ENCODE results near the gene SBK1.
"Not testable (repeated sequence)": the region's sequence is repeated elsewhere in the genome, so short reads cannot be mapped to it uniquely, and the experiment has no call there.

Gene SBK1

DNA sequence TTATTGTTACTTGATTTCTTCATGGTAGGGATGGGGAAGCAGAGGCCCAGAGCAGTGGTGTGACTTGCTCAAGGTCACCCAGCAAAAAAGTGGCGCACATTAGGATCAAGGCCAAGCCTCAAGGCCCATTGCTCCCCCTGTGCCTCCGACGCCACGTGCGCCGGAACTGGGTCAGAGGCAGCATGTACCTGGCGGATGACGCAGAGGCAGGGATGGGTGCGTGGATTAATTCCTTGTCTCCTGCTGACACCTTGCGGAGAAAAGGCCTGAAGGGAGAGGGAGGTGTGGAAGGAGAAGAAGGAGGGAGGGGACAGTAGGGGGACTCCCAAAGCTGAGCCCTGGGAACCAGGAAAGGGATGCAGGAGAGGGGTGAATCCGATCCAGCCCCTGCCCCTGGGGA is 18.5 kb downstream of the SBK1 start:
- FAIRE-seq: no peak

DNA sequence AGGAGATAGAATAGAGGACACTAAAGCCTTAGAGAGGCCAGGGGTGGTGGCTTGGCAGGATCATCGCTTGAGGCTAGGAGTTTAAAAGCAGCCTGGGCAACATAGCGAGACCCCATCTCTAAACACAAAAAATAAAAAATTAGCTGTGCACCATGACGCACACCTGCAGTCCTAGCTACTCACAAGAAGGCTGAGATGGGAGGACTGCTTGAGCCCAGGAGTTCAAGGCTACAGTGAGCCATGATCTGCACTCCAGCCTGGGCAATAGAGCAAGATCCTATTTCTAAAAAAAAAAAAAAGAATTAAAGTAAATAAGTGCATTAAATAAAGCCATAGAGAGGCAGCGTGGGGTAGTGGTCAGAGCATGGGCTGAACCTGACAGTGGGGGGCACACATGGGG is 19.1 kb downstream of the SBK1 start:
- FAIRE-seq: no peak

- FAIRE-seq: no peak
These were observed 19.6 kb downstream of the SBK1 start for GRCh38 chr16:28311913-28312312.

GRCh38 chr16:28312327-28312726 is 20.0 kb downstream of the SBK1 start:
- no peak for FAIRE-seq

DNA sequence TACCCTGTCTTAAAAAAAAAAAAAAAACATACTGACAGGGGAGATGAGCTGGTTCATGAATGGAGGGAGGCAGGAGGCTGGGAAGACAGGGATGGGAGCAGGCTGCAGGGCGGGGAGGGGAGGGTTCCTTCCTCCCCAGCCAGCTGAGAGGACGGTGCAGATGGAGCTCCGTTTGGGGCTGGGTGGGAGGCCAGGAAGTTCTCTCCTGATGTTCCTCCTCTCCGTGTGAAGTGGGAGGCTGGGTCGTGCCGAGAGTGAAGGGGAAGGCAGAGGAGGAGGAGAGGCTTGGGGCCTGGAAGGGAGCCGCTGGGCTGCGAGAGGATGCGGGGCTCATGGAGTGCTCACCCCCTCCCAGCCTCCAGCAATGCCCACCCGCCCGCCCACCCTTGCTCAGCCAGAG is 21.3 kb downstream of the SBK1 start:
- FAIRE-seq: no peak

DNA sequence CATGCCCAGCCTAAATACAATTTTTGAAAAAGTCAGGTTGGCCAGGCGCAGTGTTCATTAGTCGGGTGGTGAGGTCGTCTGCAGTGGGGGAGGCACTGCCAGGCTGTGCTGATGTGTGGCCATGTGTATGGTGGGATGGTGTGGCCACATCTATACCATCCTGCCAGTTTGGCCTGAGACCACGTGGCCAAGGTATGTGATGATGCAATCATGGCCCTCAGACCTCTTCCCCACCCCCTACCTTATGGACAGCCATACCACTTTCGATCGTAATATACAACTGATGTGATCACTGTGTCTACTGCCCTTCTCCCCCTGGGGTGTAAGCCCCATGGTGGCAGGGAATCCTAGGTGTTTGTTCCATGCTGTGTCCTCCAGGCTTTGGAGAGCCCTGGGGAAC is 23.7 kb downstream of the SBK1 start:
- FAIRE-seq: no peak

- no peak for FAIRE-seq
These were observed 24.9 kb downstream of the SBK1 start for GRCh38 chr16:28317040-28317880.

- no peak for FAIRE-seq
These were observed 25.9 kb downstream of the SBK1 start for GRCh38 chr16:28318042-28318744.

DNA sequence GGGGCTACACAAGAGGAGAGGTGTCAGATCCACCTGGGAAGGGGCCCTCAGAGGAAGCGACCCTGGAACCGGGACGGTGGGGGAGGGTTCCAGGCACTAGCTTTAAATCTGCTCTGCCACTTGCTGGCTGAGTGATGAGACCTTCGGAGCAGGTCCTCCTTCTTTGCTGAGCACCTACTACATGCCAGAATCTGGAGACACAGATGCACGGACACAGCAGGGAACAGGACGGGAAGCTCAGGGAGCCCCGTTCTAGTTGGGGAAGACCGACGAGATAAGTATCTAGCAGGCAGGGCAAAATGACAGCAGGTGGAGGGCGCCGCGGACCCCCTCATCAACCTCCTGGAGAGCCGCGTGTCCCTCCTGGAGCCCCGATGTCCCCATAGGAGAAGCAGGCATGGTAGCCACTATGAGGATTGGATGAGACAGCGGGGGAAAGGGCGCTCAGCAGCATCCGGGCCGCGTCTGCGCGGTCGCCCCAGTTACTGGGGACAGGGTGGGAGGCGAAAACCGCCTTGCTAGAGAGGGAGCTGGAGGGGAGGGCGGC is 27.2 kb downstream of the SBK1 start:
- FAIRE-seq: no peak

DNA sequence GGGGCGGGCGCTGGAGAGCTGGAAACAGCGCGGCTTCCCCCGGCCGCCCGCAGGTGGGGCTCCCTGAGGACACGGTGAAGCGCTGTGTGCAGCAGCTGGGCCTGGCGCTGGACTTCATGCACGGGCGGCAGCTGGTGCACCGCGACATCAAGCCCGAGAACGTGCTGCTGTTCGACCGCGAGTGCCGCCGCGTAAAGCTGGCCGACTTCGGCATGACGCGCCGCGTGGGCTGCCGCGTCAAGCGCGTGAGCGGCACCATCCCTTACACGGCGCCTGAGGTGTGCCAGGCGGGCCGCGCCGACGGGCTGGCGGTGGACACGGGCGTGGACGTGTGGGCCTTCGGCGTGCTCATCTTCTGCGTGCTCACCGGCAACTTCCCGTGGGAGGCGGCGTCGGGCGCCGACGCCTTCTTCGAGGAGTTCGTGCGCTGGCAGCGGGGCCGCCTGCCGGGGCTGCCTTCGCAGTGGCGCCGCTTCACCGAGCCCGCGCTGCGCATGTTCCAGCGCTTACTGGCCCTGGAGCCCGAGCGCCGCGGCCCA is 27.8 kb downstream of the SBK1 start:
- FAIRE-seq: no peak

GRCh38 chr16:28320741-28321140 is 28.4 kb downstream of the SBK1 start:
- no peak for FAIRE-seq

GRCh38 chr16:28321700-28322411 is 29.5 kb downstream of the SBK1 start:
- no peak for FAIRE-seq

GRCh38 chr16:28324235-28324886 is 32.0 kb downstream of the SBK1 start:
- FAIRE-seq: no peak

- no peak for FAIRE-seq
These were observed 32.6 kb downstream of the SBK1 start for GRCh38 chr16:28324887-28325279.

- FAIRE-seq: no peak
These were observed 34.7 kb downstream of the SBK1 start for GRCh38 chr16:28326881-28327610.

DNA sequence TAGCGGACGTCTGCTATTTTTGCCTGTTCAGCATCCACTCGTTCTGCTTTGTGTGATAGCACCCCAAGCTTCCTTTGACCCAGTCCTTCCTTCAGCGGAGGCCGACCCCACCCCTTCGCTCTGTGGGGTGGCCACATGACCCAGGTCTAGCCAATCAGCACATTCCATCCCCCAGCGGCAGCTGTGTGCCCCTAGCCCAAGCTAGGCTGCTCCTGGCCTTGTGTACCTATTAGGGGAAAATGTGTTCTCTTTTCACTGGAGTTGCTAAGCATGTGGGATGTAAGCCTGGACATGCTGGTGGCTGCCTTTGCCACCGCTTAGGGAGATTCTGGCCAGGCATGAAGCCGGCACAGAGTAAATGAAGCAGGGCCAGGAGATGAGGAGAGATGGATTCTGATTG is 37.9 kb downstream of the SBK1 start:
- FAIRE-seq: not testable (repeated sequence)

DNA sequence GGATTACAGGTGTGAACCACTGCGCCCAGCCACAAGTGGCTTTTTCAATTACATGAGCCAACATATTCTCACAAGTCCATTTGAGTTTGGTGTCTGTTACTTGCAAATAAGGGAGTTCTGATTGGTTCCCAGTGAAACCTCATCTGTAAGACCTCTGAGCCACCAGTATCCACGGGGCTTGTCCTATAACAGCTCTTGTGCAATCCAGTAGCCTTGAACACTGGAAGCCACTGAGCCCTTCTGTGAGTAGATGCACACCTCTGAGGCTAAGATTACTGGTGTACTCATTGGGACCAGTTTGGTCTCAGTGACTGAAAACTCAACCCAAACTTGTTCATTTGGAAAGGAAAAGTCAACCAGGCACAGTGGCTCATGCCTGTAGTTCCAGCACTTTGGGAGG is 38.7 kb downstream of the SBK1 start:
- not testable (repeated sequence) for FAIRE-seq

- not testable (repeated sequence) for FAIRE-seq
These were observed 40.3 kb downstream of the SBK1 start for GRCh38 chr16:28332632-28333031.

DNA sequence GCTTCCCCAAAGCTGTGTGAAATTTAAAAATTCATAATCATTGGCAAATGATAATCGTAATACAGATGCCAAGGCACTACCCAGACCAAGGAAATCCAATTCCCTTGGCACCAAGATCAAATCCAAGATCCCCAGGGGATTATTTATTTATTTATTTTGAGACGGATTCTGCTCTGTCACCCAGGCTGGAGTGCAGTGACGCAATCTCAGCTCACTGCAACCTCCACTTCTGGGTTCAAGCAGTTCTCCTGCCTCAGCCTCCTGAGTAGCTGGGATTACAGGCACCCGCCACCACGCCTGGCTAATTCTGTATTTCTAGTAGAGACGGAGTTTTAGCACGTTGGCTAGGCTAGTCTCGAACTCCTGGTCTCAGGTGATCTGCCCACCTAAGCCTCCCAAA is 43.4 kb downstream of the SBK1 start:
- FAIRE-seq: not testable (repeated sequence)

DNA sequence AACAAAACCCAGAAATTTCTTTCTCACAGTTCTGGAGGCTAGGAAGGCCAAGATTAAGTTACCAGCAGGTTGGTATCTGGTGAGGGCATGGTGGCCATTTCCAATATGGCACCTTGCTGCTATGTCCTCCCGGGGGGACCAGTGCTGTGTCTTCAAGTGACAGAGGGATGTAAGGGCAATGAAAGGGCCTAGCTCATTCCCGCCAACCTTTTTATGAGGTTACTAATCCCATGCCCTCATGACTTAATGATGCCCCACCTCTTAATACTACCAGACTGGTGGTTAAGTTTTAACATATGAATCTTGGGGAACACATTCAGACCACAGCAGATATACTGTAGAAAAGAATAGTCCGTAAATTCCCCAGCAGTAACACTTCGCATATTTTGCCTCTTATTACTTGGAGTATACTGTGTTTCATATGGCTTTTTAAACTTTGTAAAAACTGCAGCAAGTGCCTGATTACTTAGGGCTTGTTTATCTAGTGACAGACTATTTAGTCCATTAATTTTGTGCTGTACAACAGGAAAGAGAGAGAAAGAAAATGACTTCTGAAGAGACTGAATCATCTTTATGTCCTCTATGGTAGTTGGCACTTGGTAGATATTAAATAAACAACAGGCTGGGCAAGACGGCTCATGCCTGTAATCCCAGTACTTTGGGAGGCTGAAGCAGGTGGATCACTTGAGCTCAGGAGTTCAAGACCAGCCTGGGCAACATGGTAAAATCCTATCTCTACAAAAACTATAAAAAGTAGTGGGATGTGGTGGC is 44.8 kb downstream of the SBK1 start:
- not testable (repeated sequence) for FAIRE-seq

DNA sequence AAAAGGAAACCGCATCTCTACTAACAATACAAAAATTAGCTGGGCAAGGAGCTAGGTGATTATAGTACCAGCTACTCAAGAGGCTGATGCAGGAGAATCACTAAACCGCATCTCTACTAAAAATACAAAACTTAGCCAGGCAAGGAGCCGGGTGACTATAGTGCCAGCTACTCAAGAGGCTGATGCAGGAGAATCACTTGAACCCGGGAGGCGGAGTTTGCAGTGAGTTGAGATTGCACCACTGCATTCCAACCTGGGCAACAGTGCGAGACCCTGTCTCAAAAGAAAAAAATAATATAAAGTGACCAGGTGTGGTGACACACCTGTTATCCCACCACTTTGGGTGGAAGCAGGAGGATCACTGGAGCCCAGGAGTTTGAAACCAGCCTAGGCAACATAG is 45.9 kb downstream of the SBK1 start:
- not testable (repeated sequence) for FAIRE-seq
